Activated CD8-positive, alpha-beta memory T cell treated with anti-CD3 and anti-CD28 coated beads, Interleukin-2, amount 50 U/mL, for 4 hours (primary cell): ENCODE results near the gene FOXC1.

Experiments used
- DNase-seq: peaks from one replicate; pipeline ENCODE4 v3.0.0-alpha.2; 2020

Gene FOXC1

GRCh38 chr6:1612974-1613306 lies 3.2 kb downstream of the FOXC1 start:
- no peak for DNase-seq

GRCh38 chr6:1613346-1613687 lies 3.6 kb downstream of the FOXC1 start:
- no peak for DNase-seq

GRCh38 chr6:1613688-1614447 lies 4.2 kb downstream of the FOXC1 start:
- DNase-seq, result no peak

- DNase-seq, result no peak
These were observed 4.9 kb downstream of the FOXC1 start for GRCh38 chr6:1614448-1615150.

- no peak for DNase-seq
These were observed 5.6 kb downstream of the FOXC1 start for GRCh38 chr6:1615151-1615852.

- DNase-seq, result no peak
These were observed 6.2 kb downstream of the FOXC1 start for GRCh38 chr6:1615853-1616420.

GRCh38 chr6:1616701-1617463 lies 7.2 kb downstream of the FOXC1 start:
- no peak for DNase-seq

GRCh38 chr6:1617466-1618310 lies 8.0 kb downstream of the FOXC1 start:
- DNase-seq, result no peak

- DNase-seq, result no peak
These were observed 8.8 kb downstream of the FOXC1 start for GRCh38 chr6:1618311-1619097.

- DNase-seq, result no peak
These were observed 9.5 kb downstream of the FOXC1 start for GRCh38 chr6:1619098-1619672.

GRCh38 chr6:1619673-1620503 lies 10.2 kb downstream of the FOXC1 start:
- DNase-seq, result no peak

- DNase-seq, result no peak
These were observed 10.9 kb downstream of the FOXC1 start for GRCh38 chr6:1620504-1621069.

- no peak for DNase-seq
These were observed 11.5 kb downstream of the FOXC1 start for GRCh38 chr6:1621070-1621701.

- no peak for DNase-seq
These were observed 12.6 kb downstream of the FOXC1 start for GRCh38 chr6:1622220-1622850.

- DNase-seq, result no peak
These were observed 13.4 kb downstream of the FOXC1 start for GRCh38 chr6:1622851-1623768.

GRCh38 chr6:1623769-1624057 lies 14.0 kb downstream of the FOXC1 start:
- DNase-seq, result no peak

GRCh38 chr6:1624058-1624850 lies 14.5 kb downstream of the FOXC1 start:
- no peak for DNase-seq
